HEK293T (cell line): Measurements from ENCODE around the gene KLHL29.

Experiments used
- ARNT ChIP-seq: fragments of 450-650 bp; IDR thresholded peaks from 2 replicates; pipeline ENCODE4 v1.6.1; 2017; ENCODE audit warnings: mild to moderate bottlenecking
- BHLHE40 ChIP-seq: fragments of 450-650 bp; IDR thresholded peaks from 2 replicates; pipeline ENCODE4 v1.6.1; 2016; ENCODE audit warnings: mild to moderate bottlenecking, moderate library complexity, borderline replicate concordance
- ELF4 ChIP-seq: fragments of 450-650 bp; IDR thresholded peaks from 2 replicates; pipeline ENCODE4 v1.6.1; 2017; ENCODE audit warnings: antibody characterized with exemption
- FOXA1 ChIP-seq: fragments of 450-650 bp; IDR thresholded peaks from 2 replicates; pipeline ENCODE4 v1.6.1; 2016; ENCODE audit warnings: mild to moderate bottlenecking
- FOXK2 ChIP-seq: fragments of 450-650 bp; IDR thresholded peaks from 2 replicates; pipeline ENCODE4 v1.6.1; 2016; ENCODE audit warnings: mild to moderate bottlenecking
- FOXM1 ChIP-seq: fragments of 450-650 bp; IDR thresholded peaks from 2 replicates; pipeline ENCODE4 v1.6.1; 2017; ENCODE audit warnings: mild to moderate bottlenecking, borderline replicate concordance
- HDGF ChIP-seq: fragments of 450-650 bp; IDR thresholded peaks from 2 replicates; pipeline ENCODE4 v1.6.1; 2017; ENCODE audit warnings: antibody characterized with exemption, borderline replicate concordance
- L3MBTL2 ChIP-seq: fragments of 450-650 bp; conservative IDR thresholded peaks from 2 replicates; pipeline ENCODE4 v1.6.1; 2016; ENCODE audit warnings: mild to moderate bottlenecking
- SP1 ChIP-seq: fragments of 450-650 bp; IDR thresholded peaks from 2 replicates; pipeline ENCODE4 v1.6.1; 2017
- SUZ12 ChIP-seq: fragments of 450-650 bp; IDR thresholded peaks from 2 replicates; pipeline ENCODE4 v1.6.1; 2016; ENCODE audit warnings: mild to moderate bottlenecking
- TARDBP ChIP-seq: fragments of 450-650 bp; IDR thresholded peaks from 2 replicates; pipeline ENCODE4 v1.6.1; 2016

- TF ChIP-seq FOXK2, result no peak
- no peak for TF ChIP-seq HDGF
- TF ChIP-seq SUZ12, result no peak
- no peak for TF ChIP-seq SP1
- TF ChIP-seq FOXM1, result no peak
- no peak for TF ChIP-seq ELF4
- no peak for TF ChIP-seq ARNT
- no peak for TF ChIP-seq FOXA1
- TF ChIP-seq L3MBTL2, result no peak
- TF ChIP-seq BHLHE40, result no peak
- no peak for TF ChIP-seq TARDBP
These were observed 229.7 kb downstream of the KLHL29 start for GRCh38 chr2:23614701-23615100.
